ENCODE results near the gene GABBR2. TPM values are rescaled to one million over a fixed set of nuclear protein-coding genes. Genes with fewer than 3 reads are reported as not detected.
"Not testable (repeated sequence)": the region's sequence is repeated elsewhere in the genome, so short reads cannot be mapped to it uniquely, and the experiment has no call there.

The GABBR2 gene
- polyA plus RNA-seq, 1 of the 3 experiments (the other 2 are of a cell fraction), result not detected

DNA sequence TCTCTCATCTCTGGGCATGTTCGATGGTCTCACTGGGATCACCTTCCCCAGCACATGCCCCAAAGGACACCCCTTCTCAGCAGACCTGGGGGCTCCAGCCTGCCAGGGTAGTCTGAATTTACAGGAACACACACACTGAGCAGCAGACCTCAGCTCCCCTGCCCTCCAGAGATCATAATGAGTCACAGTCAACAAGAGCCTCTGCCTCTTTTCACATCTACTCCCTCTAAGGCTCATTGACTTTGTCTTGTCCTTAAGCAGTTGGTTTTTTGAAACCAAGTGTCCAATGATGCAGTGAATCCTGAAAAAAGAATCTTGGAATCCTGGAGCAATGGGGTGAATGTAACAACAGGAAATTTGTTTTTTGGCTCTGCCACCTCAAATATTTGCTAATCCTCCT is 20.8 kb downstream of the GABBR2 start (continued):
- TF ChIP-seq, protein P1, sequence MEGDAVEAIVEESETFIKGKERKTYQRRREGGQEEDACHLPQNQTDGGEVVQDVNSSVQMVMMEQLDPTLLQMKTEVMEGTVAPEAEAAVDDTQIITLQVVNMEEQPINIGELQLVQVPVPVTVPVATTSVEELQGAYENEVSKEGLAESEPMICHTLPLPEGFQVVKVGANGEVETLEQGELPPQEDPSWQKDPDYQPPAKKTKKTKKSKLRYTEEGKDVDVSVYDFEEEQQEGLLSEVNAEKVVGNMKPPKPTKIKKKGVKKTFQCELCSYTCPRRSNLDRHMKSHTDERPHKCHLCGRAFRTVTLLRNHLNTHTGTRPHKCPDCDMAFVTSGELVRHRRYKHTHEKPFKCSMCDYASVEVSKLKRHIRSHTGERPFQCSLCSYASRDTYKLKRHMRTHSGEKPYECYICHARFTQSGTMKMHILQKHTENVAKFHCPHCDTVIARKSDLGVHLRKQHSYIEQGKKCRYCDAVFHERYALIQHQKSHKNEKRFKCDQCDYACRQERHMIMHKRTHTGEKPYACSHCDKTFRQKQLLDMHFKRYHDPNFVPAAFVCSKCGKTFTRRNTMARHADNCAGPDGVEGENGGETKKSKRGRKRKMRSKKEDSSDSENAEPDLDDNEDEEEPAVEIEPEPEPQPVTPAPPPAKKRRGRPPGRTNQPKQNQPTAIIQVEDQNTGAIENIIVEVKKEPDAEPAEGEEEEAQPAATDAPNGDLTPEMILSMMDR (IDR thresholded peaks at IDR 0.05), result no peak
- TF ChIP-seq EZH2phosphoT487 (IDR thresholded peaks at IDR 0.05; ENCODE audit: borderline replicate concordance, low read depth), result no peak
- no peak for TF ChIP-seq FOXM1 (IDR thresholded peaks at IDR 0.05; ENCODE audit: low read depth)
- TF ChIP-seq, protein P2, sequence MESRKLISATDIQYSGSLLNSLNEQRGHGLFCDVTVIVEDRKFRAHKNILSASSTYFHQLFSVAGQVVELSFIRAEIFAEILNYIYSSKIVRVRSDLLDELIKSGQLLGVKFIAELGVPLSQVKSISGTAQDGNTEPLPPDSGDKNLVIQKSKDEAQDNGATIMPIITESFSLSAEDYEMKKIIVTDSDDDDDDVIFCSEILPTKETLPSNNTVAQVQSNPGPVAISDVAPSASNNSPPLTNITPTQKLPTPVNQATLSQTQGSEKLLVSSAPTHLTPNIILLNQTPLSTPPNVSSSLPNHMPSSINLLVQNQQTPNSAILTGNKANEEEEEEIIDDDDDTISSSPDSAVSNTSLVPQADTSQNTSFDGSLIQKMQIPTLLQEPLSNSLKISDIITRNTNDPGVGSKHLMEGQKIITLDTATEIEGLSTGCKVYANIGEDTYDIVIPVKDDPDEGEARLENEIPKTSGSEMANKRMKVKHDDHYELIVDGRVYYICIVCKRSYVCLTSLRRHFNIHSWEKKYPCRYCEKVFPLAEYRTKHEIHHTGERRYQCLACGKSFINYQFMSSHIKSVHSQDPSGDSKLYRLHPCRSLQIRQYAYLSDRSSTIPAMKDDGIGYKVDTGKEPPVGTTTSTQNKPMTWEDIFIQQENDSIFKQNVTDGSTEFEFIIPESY (IDR thresholded peaks at IDR 0.05; ENCODE audit: borderline replicate concordance, low read depth), result no peak
- TF ChIP-seq FOSL2 (IDR thresholded peaks at IDR 0.05; ENCODE audit: borderline replicate concordance, low read depth), result no peak
- TF ChIP-seq, protein P3, sequence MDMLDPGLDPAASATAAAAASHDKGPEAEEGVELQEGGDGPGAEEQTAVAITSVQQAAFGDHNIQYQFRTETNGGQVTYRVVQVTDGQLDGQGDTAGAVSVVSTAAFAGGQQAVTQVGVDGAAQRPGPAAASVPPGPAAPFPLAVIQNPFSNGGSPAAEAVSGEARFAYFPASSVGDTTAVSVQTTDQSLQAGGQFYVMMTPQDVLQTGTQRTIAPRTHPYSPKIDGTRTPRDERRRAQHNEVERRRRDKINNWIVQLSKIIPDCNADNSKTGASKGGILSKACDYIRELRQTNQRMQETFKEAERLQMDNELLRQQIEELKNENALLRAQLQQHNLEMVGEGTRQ (IDR thresholded peaks at IDR 0.05; ENCODE audit: borderline replicate concordance, low read depth, low read length), result no peak
- TF ChIP-seq, protein P4, sequence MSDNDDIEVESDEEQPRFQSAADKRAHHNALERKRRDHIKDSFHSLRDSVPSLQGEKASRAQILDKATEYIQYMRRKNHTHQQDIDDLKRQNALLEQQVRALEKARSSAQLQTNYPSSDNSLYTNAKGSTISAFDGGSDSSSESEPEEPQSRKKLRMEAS (IDR thresholded peaks at IDR 0.05; ENCODE audit: low read depth), result no peak
- no peak for TF ChIP-seq GABPA (IDR thresholded peaks at IDR 0.05; ENCODE audit: low read depth)
- no peak for TF ChIP-seq EP300 (IDR thresholded peaks at IDR 0.05; ENCODE audit: borderline replicate concordance in 1 of 2, low read depth in 1 of 2, low read length in 1 of 2)

DNA sequence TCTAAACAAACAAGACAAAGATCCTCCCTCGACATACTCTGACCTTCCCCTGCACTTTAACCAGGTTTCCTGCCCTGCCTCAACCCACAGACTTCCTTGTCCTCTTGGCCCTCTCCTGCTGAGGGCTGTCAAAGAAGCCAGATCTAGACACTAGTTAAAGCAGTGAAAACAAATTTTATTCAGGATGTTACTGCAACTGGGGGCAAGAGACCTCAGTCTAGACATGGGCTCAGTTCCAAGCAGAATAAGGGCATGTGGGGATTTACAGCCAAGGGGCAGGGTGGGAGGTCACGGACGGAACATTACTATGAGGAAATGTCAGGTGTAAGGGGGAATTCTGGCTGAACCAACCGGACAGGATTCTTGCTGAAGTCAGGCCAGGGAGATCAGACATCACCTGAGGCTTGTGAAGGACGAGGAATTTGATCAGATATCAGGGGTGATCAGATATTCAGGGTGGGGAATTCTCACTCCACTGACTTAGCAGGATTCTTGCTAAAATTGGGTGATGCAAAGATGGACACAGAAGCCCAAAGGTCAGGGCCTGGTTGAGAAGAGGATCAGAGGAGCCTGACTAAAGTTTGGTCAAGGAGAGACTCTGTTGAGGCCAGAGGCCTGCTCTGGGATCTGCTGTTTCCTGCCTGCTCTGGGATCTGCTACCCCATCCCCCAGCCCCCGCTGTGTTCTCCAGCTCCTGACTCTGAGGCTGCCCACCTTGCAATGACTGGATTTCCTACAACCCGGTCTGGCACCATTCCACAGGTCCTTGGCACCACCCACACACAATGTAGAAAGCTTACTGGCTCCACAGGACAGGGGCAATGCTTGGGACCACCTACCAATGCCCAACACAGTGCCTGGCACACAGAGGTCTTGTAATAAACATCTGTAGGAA is 21.5 kb downstream of the GABBR2 start:
- Histone ChIP-seq H3K4me3 (ENCODE audit: low read depth in 2 of 2, low read length in 1 of 2) (no peak overlapping the region), H2AFZ (ENCODE audit: low read depth) (no peak overlapping the region), H4K20me1 (ENCODE audit: insufficient read depth) (no peaks in the 10 kb centered on the region), H3K4me1 (ENCODE audit: control insufficient read depth in 1 of 2, insufficient read depth in 2 of 2, low read depth in 1 of 2, low read length in 1 of 2) (no peaks in the 10 kb centered on the region), H3K79me2 (ENCODE audit: insufficient read depth) (no peaks in the 10 kb centered on the region), H3K9ac (no peak overlapping the region), H3K36me3 (replicated peaks in 1 of 2; ENCODE audit: control insufficient read depth in 1 of 2, insufficient read depth in 2 of 2, low read length in 1 of 2) (no peaks in the 10 kb centered on the region), H3K27ac (ENCODE audit: low read depth in 2 of 2, low read length in 1 of 2) (no peak overlapping the region), H3F3A (replicated peaks; ENCODE audit: insufficient read depth) (no peaks in the 10 kb centered on the region), H3K9me3 (no peaks in the 10 kb centered on the region), H3K9me2 (no peaks in the 10 kb centered on the region), H3K4me2 (no peak overlapping the region), H3K27me3 (ENCODE audit: insufficient read depth) (no peaks in the 10 kb centered on the region; the same call in 1 of the 2 replicates)
- no peak for TF ChIP-seq MXI1 (IDR thresholded peaks at IDR 0.05; ENCODE audit: low read depth, low read length)
- TF ChIP-seq, protein P1 (IDR thresholded peaks at IDR 0.05), result no peak
- no peak for TF ChIP-seq TAF1 (IDR thresholded peaks at IDR 0.05; ENCODE audit: borderline replicate concordance, low read depth, low read length)
- no peak for TF ChIP-seq FOSL2 (IDR thresholded peaks at IDR 0.05; ENCODE audit: borderline replicate concordance, low read depth)
- TF ChIP-seq NRF1 (IDR thresholded peaks at IDR 0.05; ENCODE audit: low read depth, low read length), result no peak
- no peak for TF ChIP-seq RFX5 (IDR thresholded peaks at IDR 0.05; ENCODE audit: low read length)
- no peak for TF ChIP-seq GABPA (IDR thresholded peaks at IDR 0.05; ENCODE audit: low read depth)
- TF ChIP-seq, protein P4 (IDR thresholded peaks at IDR 0.05; ENCODE audit: low read depth), result no peak
- POLR2A ChIA-PET, result no interaction called here
- CTCF ChIA-PET, result no interaction called here
- 37% methylated on average over 7 of the region's 7 CpGs for WGBS (ENCODE audit: low lambda C conversion rate)
- no peak for DNase-seq

DNA sequence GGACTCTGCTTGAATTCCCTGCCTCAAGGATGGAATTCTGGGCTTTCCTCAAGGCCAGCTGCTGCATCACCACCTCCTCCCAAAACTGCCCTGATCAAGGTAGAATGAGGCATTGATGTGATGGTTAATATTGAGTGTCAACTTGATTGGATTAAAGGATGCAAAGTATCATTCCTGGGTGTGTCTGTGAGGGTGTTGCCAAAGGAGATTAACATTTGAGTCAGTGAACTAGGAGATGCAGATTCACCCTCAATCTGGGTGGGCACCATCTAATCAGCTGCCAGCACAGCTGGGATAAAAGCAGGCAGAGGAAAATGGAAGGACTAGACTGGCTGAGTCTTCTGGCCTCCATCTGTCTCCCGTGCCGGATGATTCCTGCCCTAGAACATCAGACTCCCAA is 23.9 kb downstream of the GABBR2 start:
- H3F3A ChIP-seq (replicated peaks; ENCODE audit: insufficient read depth); H3K9me3 ChIP-seq; H2AFZ ChIP-seq (ENCODE audit: low read depth); H3K27ac ChIP-seq (ENCODE audit: low read depth in 2 of 2, low read length in 1 of 2); POLR2A ChIA-PET; H3K4me1 ChIP-seq (ENCODE audit: control insufficient read depth in 1 of 2, insufficient read depth in 2 of 2, low read depth in 1 of 2, low read length in 1 of 2); H3K4me3 ChIP-seq (ENCODE audit: low read depth in 2 of 2, low read length in 1 of 2); H3K36me3 ChIP-seq (replicated peaks in 1 of 2; ENCODE audit: control insufficient read depth in 1 of 2, insufficient read depth in 2 of 2, low read length in 1 of 2); H3K9ac ChIP-seq; H3K79me2 ChIP-seq (ENCODE audit: insufficient read depth); H4K20me1 ChIP-seq (ENCODE audit: insufficient read depth); H3K4me2 ChIP-seq; DNase-seq; H3K9me2 ChIP-seq; H3K27me3 ChIP-seq (ENCODE audit: insufficient read depth): not testable (repeated sequence)
- CTCF ChIA-PET, result interaction anchor here (0.7 to 0.8 kb wide), 2 partner anchors 8 to 369 kb away, joined by 3 to 4 read pairs; no protein-coding TSS in a partner anchor
- no CpG with 5 or more reads among the region's 2 CpGs for WGBS (ENCODE audit: low lambda C conversion rate)
